SU-DHL-6 (cell line): ENCODE results near the gene KCNJ15.

Source experiments
- H2AFZ ChIP-seq: fragments of 200-600 bp; sonication (generic); 2 replicates; pipeline ENCODE4 v1.6.1; 2014; ENCODE audit warnings: low read depth, mild to moderate bottlenecking, moderate library complexity, mixed read lengths, antibody characterized with exemption, low read length; ENCODE audit not compliant: severe bottlenecking
- H3F3A ChIP-seq: fragments of 200-600 bp; shearing (Covaris generic); 2 replicates; pipeline ENCODE4 v1.6.0; 2016; ENCODE audit warnings: antibody characterized with exemption, mild to moderate bottlenecking; ENCODE audit not compliant: insufficient read depth
- H3K27ac ChIP-seq: fragments of 200-600 bp; sonication (generic); 2 replicates; pipeline ENCODE4 v1.5.1; 2016; ENCODE audit warnings: low read depth, mild to moderate bottlenecking, low read length, moderate library complexity, mixed read lengths
- H3K27me3 ChIP-seq: fragments of 200-600 bp; sonication (generic), shearing (Covaris generic); 2 replicates; pipeline ENCODE4 v1.6.0; 2014; ENCODE audit warnings: mild to moderate bottlenecking, low read length
- H3K36me3 ChIP-seq: fragments of 200-600 bp; sonication (generic); 2 replicates; pipeline ENCODE4 v1.6.1; 2014; ENCODE audit warnings: mild to moderate bottlenecking, low read length, mixed read lengths
- H3K4me2 ChIP-seq: fragments of 300-600, 200-600 bp; shearing (Covaris generic), sonication (generic); 2 replicates; pipeline ENCODE4 v1.6.0; 2014; ENCODE audit warnings: low read length, low read depth, mild to moderate bottlenecking; ENCODE audit not compliant: poor library complexity, severe bottlenecking
- H3K4me3 ChIP-seq: fragments of 200-600 bp; sonication (generic); 2 replicates; pipeline ENCODE4 v1.5.1; 2014; ENCODE audit warnings: antibody characterized with exemption, low read length, mild to moderate bottlenecking, mixed read lengths; ENCODE audit not compliant: insufficient read depth, poor library complexity, severe bottlenecking
- H3K79me2 ChIP-seq: fragments of 200-600 bp; sonication (generic); 2 replicates; pipeline ENCODE4 v1.6.1; 2014; ENCODE audit warnings: mild to moderate bottlenecking, low read length, moderate library complexity; ENCODE audit not compliant: insufficient read depth
- H3K9ac ChIP-seq: fragments of 200-600 bp; sonication (generic); 2 replicates; pipeline ENCODE4 v1.7.0; 2014; ENCODE audit warnings: mild to moderate bottlenecking, low read length
- H3K9me2 ChIP-seq: fragments of 200-600 bp; sonication (generic); replicated peaks from 2 replicates; pipeline ENCODE4 v1.6.1; 2014; ENCODE audit warnings: low read length; ENCODE audit not compliant: insufficient read depth
- H3K9me3 ChIP-seq: fragments of 200-600 bp; sonication (generic); 2 replicates; pipeline ENCODE4 v1.6.1; 2014; ENCODE audit warnings: low read length, mixed read lengths; ENCODE audit not compliant: insufficient read depth
- H4K20me1 ChIP-seq: fragments of 200-600 bp; sonication (generic); 2 replicates; pipeline ENCODE4 v1.6.1; 2014; ENCODE audit warnings: low read depth, mild to moderate bottlenecking, antibody characterized with exemption, low read length, moderate library complexity, mixed read lengths
- CTCF ChIP-seq: fragments of 200-600 bp; sonication (generic); IDR thresholded peaks from one replicate; pipeline ENCODE4 v1.5.1; 2017; ENCODE audit warnings: antibody characterized with exemption, mild to moderate bottlenecking, low read length, moderate library complexity; ENCODE audit not compliant: insufficient read depth, poor library complexity, severe bottlenecking
- EZH2phosphoT487 ChIP-seq: fragments of 200-600 bp; sonication (generic), shearing (Covaris generic); conservative IDR thresholded peaks from 2 replicates; pipeline ENCODE4 v1.6.1; 2018; ENCODE audit warnings: mild to moderate bottlenecking, antibody characterized with exemption, low read length, moderate library complexity, mixed read lengths

Gene KCNJ15

GRCh38 chr21:38349977-38350376 lies 93.2 kb downstream of the KCNJ15 start:
- Histone ChIP-seq H3K9me2 (no peaks in the 10 kb centered on the region), H3K27me3 (no peaks in the 10 kb centered on the region), H3K4me2 (no peak overlapping the region), H4K20me1 (no peaks in the 10 kb centered on the region), H2AFZ (no peak overlapping the region), H3K27ac (no peak overlapping the region), H3K9me3 (no peaks in the 10 kb centered on the region), H3K4me3 (no peak overlapping the region), H3K79me2 (no peaks in the 10 kb centered on the region), H3K9ac (no peak overlapping the region), H3K36me3 (no peaks in the 10 kb centered on the region), H3F3A (no peaks in the 10 kb centered on the region)
- TF ChIP-seq CTCF, result no peak
- no peak for TF ChIP-seq EZH2phosphoT487

DNA sequence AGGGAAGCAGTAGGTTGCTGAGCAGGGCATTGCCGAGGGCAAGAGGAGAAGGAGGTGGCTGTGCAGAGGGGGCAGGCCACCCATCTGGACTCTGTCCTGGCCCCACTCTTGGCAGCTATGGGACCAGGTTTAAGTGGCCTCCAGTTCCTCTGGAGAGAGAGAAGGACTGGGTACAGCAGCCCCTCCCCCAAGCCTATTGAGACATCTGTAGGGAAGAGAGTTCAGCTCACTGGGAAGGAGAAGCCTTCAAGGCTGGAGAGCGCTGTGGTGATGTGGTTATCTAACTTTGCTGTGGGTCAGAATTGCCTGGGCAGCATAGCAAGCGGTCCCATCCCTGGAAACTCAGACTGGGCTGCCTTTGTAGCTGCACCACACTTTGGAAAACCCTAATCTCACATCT lies 93.9 kb downstream of the KCNJ15 start:
- Histone ChIP-seq H2AFZ (no peak overlapping the region), H3F3A (no peaks in the 10 kb centered on the region), H3K4me3 (no peak overlapping the region), H3K9me2 (no peaks in the 10 kb centered on the region), H3K27ac (no peak overlapping the region), H3K9me3 (no peaks in the 10 kb centered on the region), H3K36me3 (no peaks in the 10 kb centered on the region), H3K27me3 (no peaks in the 10 kb centered on the region), H4K20me1 (no peaks in the 10 kb centered on the region), H3K79me2 (no peaks in the 10 kb centered on the region), H3K9ac (no peak overlapping the region), H3K4me2 (no peak overlapping the region)
- TF ChIP-seq EZH2phosphoT487 (no peak), CTCF (no peak)

DNA sequence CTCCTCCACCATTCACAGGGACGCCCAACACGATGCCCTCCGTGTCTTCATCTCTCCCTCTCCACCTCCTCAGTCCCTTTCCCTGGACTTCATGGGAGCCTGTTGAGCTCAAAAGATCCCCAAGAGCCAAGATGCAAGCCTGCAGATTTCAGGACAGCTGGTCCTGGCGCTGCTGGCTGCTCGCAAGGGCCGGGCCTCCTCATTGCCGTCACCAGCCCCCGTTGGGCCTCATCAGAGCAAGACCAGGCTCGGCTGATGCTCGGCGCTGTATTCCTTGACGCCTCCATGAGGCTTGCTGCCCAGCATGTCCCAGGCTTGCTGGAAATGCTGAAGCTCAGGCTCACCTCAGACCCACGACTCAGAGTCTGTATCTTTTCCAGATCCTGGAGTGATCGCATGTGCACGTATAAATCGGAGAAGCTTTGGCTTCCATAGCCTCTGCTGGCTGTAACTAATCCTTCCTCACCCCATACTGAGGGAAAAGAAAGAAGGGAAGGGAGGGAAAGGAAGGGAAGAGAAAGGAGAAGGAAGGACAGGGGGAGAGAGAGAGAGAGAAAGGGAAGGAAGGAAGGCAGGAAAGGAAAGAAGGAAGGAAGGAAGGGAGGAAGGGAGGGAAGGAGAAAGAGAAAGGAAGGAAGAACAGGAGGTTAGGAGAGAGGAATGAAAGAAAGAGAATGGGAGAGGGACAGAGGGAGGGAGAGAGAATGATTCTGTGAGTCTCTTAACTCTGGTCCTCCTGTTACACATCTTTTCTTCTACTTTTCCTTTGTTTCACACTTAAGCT lies 94.6 kb downstream of the KCNJ15 start:
- H3K9me3 ChIP-seq, result no peaks in the 10 kb centered on the region
- H3K4me2 ChIP-seq, result no peak overlapping the region
- H3K36me3 ChIP-seq, result no peaks in the 10 kb centered on the region
- no peak overlapping the region for H3K9ac ChIP-seq
- no peaks in the 10 kb centered on the region for H3K79me2 ChIP-seq
- no peaks in the 10 kb centered on the region for H3K9me2 ChIP-seq
- H3K4me3 ChIP-seq, result no peak overlapping the region
- no peak for TF ChIP-seq CTCF
- no peak for TF ChIP-seq EZH2phosphoT487
- no peak overlapping the region for H2AFZ ChIP-seq
- no peaks in the 10 kb centered on the region for H3F3A ChIP-seq
- no peaks in the 10 kb centered on the region for H4K20me1 ChIP-seq
- H3K27me3 ChIP-seq, result no peaks in the 10 kb centered on the region
- no peak overlapping the region for H3K27ac ChIP-seq
